Parathyroid adenoma (tissue), 2 donors: ENCODE data around the gene BRCA2.

ENCODE experiments used
- H2AFZ ChIP-seq: fragments of 300-600 bp; sonication (generic); one replicate; pipeline ENCODE4 v1.7.0; 2017; ENCODE audit warnings: antibody characterized with exemption, mild to moderate bottlenecking
- H3K27ac ChIP-seq: fragments of 300-600 bp; sonication (generic); one replicate; pipeline ENCODE4 v1.7.0; 2017
- H3K27me3 ChIP-seq: fragments of 300-600 bp; sonication (generic); one replicate; pipeline ENCODE4 v1.7.0; 2017; ENCODE audit warnings: low read length; ENCODE audit not compliant: control insufficient read depth, insufficient read depth
- H3K36me3 ChIP-seq: fragments of 300-600 bp; sonication (generic); one replicate; pipeline ENCODE4 v1.7.0; 2017; ENCODE audit warnings: low read length; ENCODE audit not compliant: control insufficient read depth, insufficient read depth
- H3K4me1 ChIP-seq: fragments of 300-600 bp; sonication (generic); one replicate; pipeline ENCODE4 v1.7.0; 2017; ENCODE audit warnings: control low read depth
- H3K4me2 ChIP-seq: fragments of 300-600 bp; sonication (generic); one replicate; pipeline ENCODE4 v1.7.0; 2017; ENCODE audit warnings: low read length
- H3K4me3 ChIP-seq: fragments of 300-600 bp; sonication (generic); one replicate; pipeline ENCODE4 v1.7.0; 2017; ENCODE audit warnings: low read depth, low read length
- H3K79me2 ChIP-seq: fragments of 300-600 bp; sonication (generic); one replicate; pipeline ENCODE4 v1.7.0; 2017; ENCODE audit warnings: control low read depth
- H3K9ac ChIP-seq: fragments of 300-600 bp; sonication (generic); one replicate; pipeline ENCODE4 v1.7.0; 2017; ENCODE audit warnings: mild to moderate bottlenecking
- H3K9me3 ChIP-seq: fragments of 300-600 bp; sonication (generic); one replicate; pipeline ENCODE4 v1.7.0; 2017; ENCODE audit warnings: low read length; ENCODE audit not compliant: control insufficient read depth
- TF ChIP-seq, protein P1 (sequence below): fragments of 300-600 bp; sonication (generic); IDR thresholded peaks from one replicate; pipeline ENCODE4 v1.7.0; 2017; ENCODE audit warnings: antibody characterized with exemption, mild to moderate bottlenecking
- donor health status: primary hyperparathyroidism.

The BRCA2 gene

DNA sequence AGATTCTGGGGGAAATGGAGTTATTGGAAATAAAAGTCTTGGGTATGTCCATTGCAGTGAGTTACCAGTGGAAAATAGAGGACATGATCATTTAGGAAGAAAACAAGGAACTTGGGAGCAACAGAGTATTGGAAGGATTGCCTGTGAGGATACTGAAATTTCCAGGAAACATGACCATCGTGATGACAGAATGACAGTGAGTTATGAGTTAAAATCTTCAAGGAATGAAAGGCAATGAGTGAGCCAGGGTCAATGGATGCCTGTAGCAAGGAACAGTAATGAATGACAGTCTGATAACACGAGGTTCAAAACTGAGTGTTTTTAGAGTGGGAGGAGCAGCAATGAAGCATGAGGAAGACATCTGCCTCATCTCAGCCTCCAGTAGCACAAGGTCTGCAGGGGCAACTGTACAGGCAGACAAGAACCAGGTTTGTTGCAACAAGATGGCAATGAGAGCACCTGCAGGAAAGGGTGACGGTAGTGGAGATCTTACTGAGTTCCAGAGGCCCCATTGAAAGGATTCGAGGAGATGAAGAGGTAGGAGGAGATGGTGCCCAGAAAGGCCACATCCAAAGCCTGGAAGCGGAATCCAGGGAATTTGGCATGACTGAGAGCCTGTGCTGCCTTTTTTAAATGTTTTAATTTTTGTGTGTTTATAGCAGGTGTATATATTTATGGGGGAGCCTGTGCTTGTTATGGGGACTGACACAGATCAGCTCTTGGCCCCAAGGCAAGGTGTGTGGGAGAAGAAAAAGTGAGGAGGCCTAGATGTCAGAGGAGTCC, 68.7 kb downstream of the BRCA2 start:
- H2AFZ ChIP-seq: no peak overlapping the region

DNA sequence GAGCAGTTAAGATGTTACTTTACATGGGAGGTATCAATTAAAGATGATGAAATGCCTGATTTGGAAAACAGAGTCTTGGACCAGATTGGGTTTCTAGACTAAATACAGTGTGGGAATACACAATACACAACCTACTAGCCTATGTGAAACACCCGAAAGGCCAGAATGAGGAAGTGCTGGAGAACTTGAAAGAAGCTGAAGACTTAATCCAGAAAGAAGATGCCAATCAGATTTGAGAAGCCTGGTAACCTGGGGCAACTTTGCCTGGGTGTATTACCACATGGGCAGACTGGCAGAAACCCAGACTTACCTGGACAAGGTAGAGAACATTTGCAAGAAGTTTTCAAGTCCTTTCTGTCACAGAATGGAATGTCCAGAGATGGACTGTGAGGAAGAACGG, 69.4 kb downstream of the BRCA2 start:
- Histone ChIP-seq H3K4me2 (no peak overlapping the region), H3K27ac (no peak overlapping the region), H3K27me3 (no peaks in the 10 kb centered on the region), H2AFZ (no peak overlapping the region), H3K4me3 (no peak overlapping the region), H3K4me1 (no peaks in the 10 kb centered on the region), H3K36me3 (no peaks in the 10 kb centered on the region), H3K9me3 (no peaks in the 10 kb centered on the region), H3K9ac (no peak overlapping the region), H3K79me2 (no peaks in the 10 kb centered on the region)
- TF ChIP-seq, protein P1, sequence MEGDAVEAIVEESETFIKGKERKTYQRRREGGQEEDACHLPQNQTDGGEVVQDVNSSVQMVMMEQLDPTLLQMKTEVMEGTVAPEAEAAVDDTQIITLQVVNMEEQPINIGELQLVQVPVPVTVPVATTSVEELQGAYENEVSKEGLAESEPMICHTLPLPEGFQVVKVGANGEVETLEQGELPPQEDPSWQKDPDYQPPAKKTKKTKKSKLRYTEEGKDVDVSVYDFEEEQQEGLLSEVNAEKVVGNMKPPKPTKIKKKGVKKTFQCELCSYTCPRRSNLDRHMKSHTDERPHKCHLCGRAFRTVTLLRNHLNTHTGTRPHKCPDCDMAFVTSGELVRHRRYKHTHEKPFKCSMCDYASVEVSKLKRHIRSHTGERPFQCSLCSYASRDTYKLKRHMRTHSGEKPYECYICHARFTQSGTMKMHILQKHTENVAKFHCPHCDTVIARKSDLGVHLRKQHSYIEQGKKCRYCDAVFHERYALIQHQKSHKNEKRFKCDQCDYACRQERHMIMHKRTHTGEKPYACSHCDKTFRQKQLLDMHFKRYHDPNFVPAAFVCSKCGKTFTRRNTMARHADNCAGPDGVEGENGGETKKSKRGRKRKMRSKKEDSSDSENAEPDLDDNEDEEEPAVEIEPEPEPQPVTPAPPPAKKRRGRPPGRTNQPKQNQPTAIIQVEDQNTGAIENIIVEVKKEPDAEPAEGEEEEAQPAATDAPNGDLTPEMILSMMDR: no peak

More for the DNA sequence above, 68.7 kb downstream of the BRCA2 start:
- TF ChIP-seq, protein P1: no peak
- no peak overlapping the region for H3K27ac ChIP-seq
- no peak overlapping the region for H3K9ac ChIP-seq
- H3K36me3 ChIP-seq: no peaks in the 10 kb centered on the region
- no peak overlapping the region for H3K4me3 ChIP-seq
- H3K27me3 ChIP-seq: no peaks in the 10 kb centered on the region
- no peak overlapping the region for H3K4me2 ChIP-seq
- H3K4me1 ChIP-seq: no peaks in the 10 kb centered on the region
- no peaks in the 10 kb centered on the region for H3K9me3 ChIP-seq
- H3K79me2 ChIP-seq: no peaks in the 10 kb centered on the region

DNA sequence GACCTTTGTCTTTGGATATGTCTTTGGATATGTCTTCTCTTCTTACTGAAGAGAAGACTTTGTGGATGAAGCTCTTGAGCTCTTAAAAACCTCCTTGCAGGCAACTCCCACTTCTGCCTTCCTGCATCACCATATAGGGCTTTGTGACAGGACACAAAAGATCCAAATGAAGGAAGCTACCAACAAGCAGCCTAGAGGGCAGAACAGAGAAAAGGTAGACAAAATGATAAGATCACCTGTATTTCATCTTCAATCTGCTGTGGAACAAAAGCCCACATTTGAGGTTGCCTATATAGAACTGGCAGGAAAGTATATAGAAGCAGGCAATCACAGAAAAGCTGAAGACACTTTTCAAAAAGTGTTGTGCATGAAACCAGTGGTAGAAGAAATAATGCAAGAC, 70.1 kb downstream of the BRCA2 start:
- Histone ChIP-seq H3K9ac (no peak overlapping the region), H3K27me3 (no peaks in the 10 kb centered on the region), H3K27ac (no peak overlapping the region), H3K4me3 (no peak overlapping the region), H3K36me3 (no peaks in the 10 kb centered on the region), H2AFZ (no peak overlapping the region), H3K4me1 (no peaks in the 10 kb centered on the region), H3K9me3 (no peaks in the 10 kb centered on the region), H3K4me2 (no peak overlapping the region), H3K79me2 (no peaks in the 10 kb centered on the region)
- TF ChIP-seq, protein P1: no peak

GRCh38 chr13:32390048-32390447, 74.7 kb downstream of the BRCA2 start:
- H3K4me1 ChIP-seq: no peaks in the 10 kb centered on the region
- H3K27ac ChIP-seq: no peak overlapping the region
- no peak overlapping the region for H2AFZ ChIP-seq
- H3K9me3 ChIP-seq: no peaks in the 10 kb centered on the region
- no peaks in the 10 kb centered on the region for H3K27me3 ChIP-seq
- H3K4me2 ChIP-seq: no peak overlapping the region
- H3K9ac ChIP-seq: no peak overlapping the region
- no peaks in the 10 kb centered on the region for H3K36me3 ChIP-seq
- TF ChIP-seq, protein P1: no peak
- H3K4me3 ChIP-seq: no peak overlapping the region
- H3K79me2 ChIP-seq: no peaks in the 10 kb centered on the region

DNA sequence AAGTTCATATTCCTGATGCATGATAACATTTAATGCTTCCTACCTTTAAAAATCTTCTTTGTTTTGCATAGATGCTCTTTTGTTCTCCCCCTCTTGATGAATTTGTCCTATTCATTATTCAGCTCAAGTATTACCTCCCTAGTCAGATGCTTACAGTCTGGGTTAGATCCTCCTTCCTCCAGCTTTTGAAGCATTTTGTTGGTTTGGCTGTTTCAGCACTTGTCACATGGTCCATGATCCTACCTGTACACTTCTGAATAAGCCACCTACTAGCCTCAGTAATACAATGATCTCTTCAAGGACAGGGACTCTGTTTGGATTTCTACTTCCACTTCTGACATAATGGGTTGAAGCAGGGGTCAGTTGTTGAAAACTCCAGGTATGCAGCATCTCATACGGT, 75.2 kb downstream of the BRCA2 start:
- no peak overlapping the region for H3K27ac ChIP-seq
- no peaks in the 10 kb centered on the region for H3K4me1 ChIP-seq
- H3K4me3 ChIP-seq: no peak overlapping the region
- TF ChIP-seq, protein P1: no peak
- H3K36me3 ChIP-seq: no peaks in the 10 kb centered on the region
- no peak overlapping the region for H2AFZ ChIP-seq
- H3K27me3 ChIP-seq: no peaks in the 10 kb centered on the region
- no peaks in the 10 kb centered on the region for H3K9me3 ChIP-seq
- no peak overlapping the region for H3K4me2 ChIP-seq
- H3K79me2 ChIP-seq: no peaks in the 10 kb centered on the region
- no peak overlapping the region for H3K9ac ChIP-seq
